ENCODE data around the gene SHH. TPM values are rescaled to one million over a fixed set of nuclear protein-coding genes. Genes with fewer than 3 reads are reported as not detected.

SHH gene
- total RNA-seq, 1 experiment from 2014 or later: 4.7 TPM

- Histone ChIP-seq H3K4me3 (ENCODE audit: low read depth, low read length) (no peak overlapping the region), H3K36me3 (ENCODE audit: control insufficient read depth, insufficient read depth, low read length) (peaks cover 2% of the 10 kb centered on the region), H3K9me3 (no peaks in the 10 kb centered on the region), H3K4me1 (no peaks in the 10 kb centered on the region), H3K27me3 (replicated peaks; ENCODE audit: control insufficient read depth, insufficient read depth, low read length) (no peaks in the 10 kb centered on the region)
- Mint-ChIP-seq H3K4me3 (ENCODE audit: unreplicated experiment) (no peak overlapping the region), H3K36me3 (ENCODE audit: insufficient read depth, unreplicated experiment) (peaks cover 52% of the 10 kb centered on the region), H3K27ac (ENCODE audit: unreplicated experiment) (no peak overlapping the region), H3K27me3 (ENCODE audit: insufficient read depth, unreplicated experiment) (no peaks in the 10 kb centered on the region), H3K9me3 (ENCODE audit: unreplicated experiment) (no peaks in the 10 kb centered on the region), H3K4me1 (ENCODE audit: low read depth, unreplicated experiment) (no peaks in the 10 kb centered on the region)
- DNase-seq: no peak
- CTCF ChIA-PET: no interaction called here
- no TSS peak for BruUV-seq (replicated peaks)
- POLR2A ChIA-PET: no interaction called here
- TF ChIP-seq CTCF (IDR thresholded peaks at IDR 0.05; ENCODE audit: insufficient read depth in 1 of 2, low read depth in 1 of 2, low read length in 1 of 2, severe bottlenecking in 1 of 2, unreplicated experiment in 1 of 2): no peak
- intact Hi-C loops (cut with micrococcal nuclease; ENCODE audit: unreplicated experiment): no loop called here
These were observed 26.7 kb downstream of the SHH start for GRCh38 chr7:155785536-155785935.

GRCh38 chr7:155782466-155782865 lies 29.8 kb downstream of the SHH start:
- Mint-ChIP-seq H3K36me3 (ENCODE audit: insufficient read depth, unreplicated experiment) (peaks cover 63% of the 10 kb centered on the region), H3K27ac (ENCODE audit: unreplicated experiment) (no peak overlapping the region), H3K9me3 (ENCODE audit: unreplicated experiment) (no peaks in the 10 kb centered on the region), H3K27me3 (ENCODE audit: insufficient read depth, unreplicated experiment) (no peaks in the 10 kb centered on the region), H3K4me3 (ENCODE audit: unreplicated experiment) (no peak overlapping the region), H3K4me1 (ENCODE audit: low read depth, unreplicated experiment) (peaks cover 11% of the 10 kb centered on the region)
- no peak for TF ChIP-seq CTCF (IDR thresholded peaks at IDR 0.05; ENCODE audit: insufficient read depth in 1 of 2, low read depth in 1 of 2, low read length in 1 of 2, severe bottlenecking in 1 of 2, unreplicated experiment in 1 of 2)
- BruUV-seq (replicated peaks): no TSS peak
- no peak for DNase-seq
- intact Hi-C loops (cut with micrococcal nuclease; ENCODE audit: unreplicated experiment): no loop called here
- peaks cover 14% of the 10 kb centered on the region for H3K4me1 ChIP-seq
- H3K27me3 ChIP-seq (replicated peaks; ENCODE audit: control insufficient read depth, insufficient read depth, low read length): no peaks in the 10 kb centered on the region
- H3K4me3 ChIP-seq (ENCODE audit: low read depth, low read length): no peak overlapping the region
- ChIA-PET CTCF (no interaction called here), POLR2A (no interaction called here)
- H3K36me3 ChIP-seq (ENCODE audit: control insufficient read depth, insufficient read depth, low read length): peaks cover 2% of the 10 kb centered on the region
- no peaks in the 10 kb centered on the region for H3K9me3 ChIP-seq

GRCh38 chr7:155781433-155781832 lies 30.8 kb downstream of the SHH start:
- Histone ChIP-seq H3K4me1 (peaks cover 20% of the 10 kb centered on the region), H3K27me3 (replicated peaks; ENCODE audit: control insufficient read depth, insufficient read depth, low read length) (no peaks in the 10 kb centered on the region), H3K4me3 (ENCODE audit: low read depth, low read length) (no peak overlapping the region), H3K36me3 (ENCODE audit: control insufficient read depth, insufficient read depth, low read length) (peaks cover 3% of the 10 kb centered on the region), H3K9me3 (no peaks in the 10 kb centered on the region)
- no peak overlapping the region for H3K4me3 Mint-ChIP-seq (ENCODE audit: unreplicated experiment)
- peaks cover 11% of the 10 kb centered on the region for H3K4me1 Mint-ChIP-seq (ENCODE audit: low read depth, unreplicated experiment)
- no peak for TF ChIP-seq CTCF (IDR thresholded peaks at IDR 0.05; ENCODE audit: insufficient read depth in 1 of 2, low read depth in 1 of 2, low read length in 1 of 2, severe bottlenecking in 1 of 2, unreplicated experiment in 1 of 2)
- ChIA-PET POLR2A (no interaction called here), CTCF (no interaction called here)
- no peak overlapping the region for H3K27ac Mint-ChIP-seq (ENCODE audit: unreplicated experiment)
- intact Hi-C loops (cut with micrococcal nuclease; ENCODE audit: unreplicated experiment): no loop called here
- H3K36me3 Mint-ChIP-seq (ENCODE audit: insufficient read depth, unreplicated experiment): peaks cover 73% of the 10 kb centered on the region
- DNase-seq: no peak
- no peaks in the 10 kb centered on the region for H3K9me3 Mint-ChIP-seq (ENCODE audit: unreplicated experiment)
- no TSS peak for BruUV-seq (replicated peaks)
- H3K27me3 Mint-ChIP-seq (ENCODE audit: insufficient read depth, unreplicated experiment): no peaks in the 10 kb centered on the region
